OCI-LY7 (cell line): ENCODE results near the gene SCRN2.

ENCODE experiments used
- EZH2phosphoT487 ChIP-seq: fragments of 200-600 bp; sonication (generic); IDR thresholded peaks from 2 replicates; pipeline ENCODE4 v1.6.1; 2018; ENCODE audit warnings: low read depth, borderline replicate concordance, mild to moderate bottlenecking, mixed run types, antibody characterized with exemption, low read length, moderate library complexity, mixed read lengths
- TF ChIP-seq, protein P1 (sequence below): fragments of 200-600 bp; sonication (generic); conservative IDR thresholded peaks from 2 replicates; pipeline ENCODE4 v1.5.1; 2014; ENCODE audit warnings: mild to moderate bottlenecking, antibody characterized with exemption, low read length, moderate library complexity, mixed read lengths

DNA sequence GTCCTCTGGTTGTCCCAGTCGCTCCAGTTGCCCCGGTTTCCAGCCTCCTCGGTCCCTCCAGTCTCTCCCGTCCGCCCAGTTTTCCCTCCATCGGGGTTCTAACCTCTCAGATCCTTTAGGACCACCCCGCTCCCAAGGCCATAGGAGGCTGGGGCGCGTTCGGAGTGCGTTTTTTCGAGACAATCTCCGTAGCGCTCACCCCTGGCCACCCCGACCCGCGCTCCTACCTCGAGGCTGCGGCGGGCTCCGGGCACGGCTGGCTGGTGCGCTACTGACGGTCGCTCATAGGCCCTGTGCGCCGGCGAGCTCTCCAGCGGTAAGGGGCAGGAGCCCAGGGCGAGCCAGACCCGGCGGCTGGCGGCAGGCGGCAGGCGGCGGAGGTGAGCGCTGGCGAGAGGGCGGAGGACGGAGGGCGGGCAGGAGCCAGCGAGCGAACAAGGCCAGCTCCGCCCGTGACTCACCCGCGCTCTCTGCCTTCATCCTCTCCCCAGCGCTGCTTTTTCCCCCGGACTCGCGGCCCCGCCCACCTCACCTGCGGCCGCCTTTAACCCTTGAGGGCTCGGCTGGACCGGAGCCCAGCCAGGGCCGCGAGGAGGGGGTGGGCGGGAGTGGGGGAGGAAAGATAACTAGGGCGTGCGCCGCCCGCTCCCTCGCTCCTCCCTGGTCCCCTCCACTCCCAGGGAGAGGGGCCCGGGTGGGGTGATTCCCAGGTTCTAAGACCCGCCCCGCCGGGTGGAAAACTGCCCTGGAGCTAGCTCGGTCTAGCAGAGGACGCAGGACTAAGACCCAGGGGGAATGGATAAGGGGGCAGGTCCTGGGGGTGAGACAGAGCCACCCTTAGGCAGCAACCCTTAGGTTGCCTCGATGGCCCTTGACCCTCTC is 9.9 kb upstream of the SCRN2 start, which contains the start of gene SP6:
- TF ChIP-seq, protein P1, sequence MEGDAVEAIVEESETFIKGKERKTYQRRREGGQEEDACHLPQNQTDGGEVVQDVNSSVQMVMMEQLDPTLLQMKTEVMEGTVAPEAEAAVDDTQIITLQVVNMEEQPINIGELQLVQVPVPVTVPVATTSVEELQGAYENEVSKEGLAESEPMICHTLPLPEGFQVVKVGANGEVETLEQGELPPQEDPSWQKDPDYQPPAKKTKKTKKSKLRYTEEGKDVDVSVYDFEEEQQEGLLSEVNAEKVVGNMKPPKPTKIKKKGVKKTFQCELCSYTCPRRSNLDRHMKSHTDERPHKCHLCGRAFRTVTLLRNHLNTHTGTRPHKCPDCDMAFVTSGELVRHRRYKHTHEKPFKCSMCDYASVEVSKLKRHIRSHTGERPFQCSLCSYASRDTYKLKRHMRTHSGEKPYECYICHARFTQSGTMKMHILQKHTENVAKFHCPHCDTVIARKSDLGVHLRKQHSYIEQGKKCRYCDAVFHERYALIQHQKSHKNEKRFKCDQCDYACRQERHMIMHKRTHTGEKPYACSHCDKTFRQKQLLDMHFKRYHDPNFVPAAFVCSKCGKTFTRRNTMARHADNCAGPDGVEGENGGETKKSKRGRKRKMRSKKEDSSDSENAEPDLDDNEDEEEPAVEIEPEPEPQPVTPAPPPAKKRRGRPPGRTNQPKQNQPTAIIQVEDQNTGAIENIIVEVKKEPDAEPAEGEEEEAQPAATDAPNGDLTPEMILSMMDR, result no peak
- TF ChIP-seq EZH2phosphoT487, result no peak
